Mucosa of descending colon (tissue), 3 donors: Measurements from ENCODE around the gene FARS2. TPM values are rescaled to one million over a fixed set of nuclear protein-coding genes. Genes with fewer than 3 reads are reported as not detected.
A peak's percentile ranks its signal among the peaks of the same experiment; 100 is the strongest.

Experiments used
- ATAC-seq: fragments of 200-7000 bp; cut with Tn5 transposase; one replicate; pipeline ENCODE4 v1.9.1; 2020; ENCODE audit warnings: mild to moderate bottlenecking, moderate library complexity
- DNase-seq, 3 donors: peaks; one replicate each; pipeline ENCODE4 v3.0.0-alpha.2; 2020
- H3K36me3 ChIP-seq: fragments of 200-600 bp; one replicate; pipeline ENCODE4 v1.8.0; 2021; ENCODE audit warnings: low read depth, mild to moderate bottlenecking
- H3K4me1 ChIP-seq: fragments of 200-600 bp; one replicate; pipeline ENCODE4 v1.8.0; 2021; ENCODE audit warnings: low read depth, mild to moderate bottlenecking
- H3K4me3 ChIP-seq: fragments of 200-600 bp; one replicate; pipeline ENCODE4 v1.8.0; 2021; ENCODE audit warnings: mild to moderate bottlenecking
- H3K9me3 ChIP-seq: fragments of 200-600 bp; one replicate; pipeline ENCODE4 v1.8.0; 2021; ENCODE audit warnings: mild to moderate bottlenecking
- intact Hi-C, 2 donors: fragments of 100-400 bp; cut with DNase I in 1 of 2; cut with micrococcal nuclease in 1 of 2; formaldehyde crosslinking; loops; one replicate each; pipeline versions ENCODE4 v1.11.0 to v1.11.1; 2022; cut with DNase I, micrococcal nuclease
- total RNA-seq, 3 donors: library from RNA; stranded (reverse); fragmentation: NEBNext Ultra II Directional in 2 of 3; extraction: Animal tissue kit (Norgen Biotek cat#: 25700) in 2 of 3; gene quantifications; one replicate each; pipeline versions ENCODE4 v1.2.1 to v1.2.4, GENCODE V29; 2021 to 2023
- TF ChIP-seq, protein P1 (sequence below): fragments of 200-600 bp; IDR thresholded peaks from one replicate; pipeline ENCODE4 v1.8.0; 2022; ENCODE audit warnings: antibody characterized with exemption, mild to moderate bottlenecking
- donor health status: DM: no; HTN: no; CAD: no; lungs with moderate emphysema.
- donor health status: DM: no; HTN: no; CAD: no.
- donor health status: DM: no; HTN: yes; CAD: no.

Gene FARS2
- total RNA-seq, 3 donors from 2014 or later = 15.2 to 21.6 (median 17.2) TPM

DNA sequence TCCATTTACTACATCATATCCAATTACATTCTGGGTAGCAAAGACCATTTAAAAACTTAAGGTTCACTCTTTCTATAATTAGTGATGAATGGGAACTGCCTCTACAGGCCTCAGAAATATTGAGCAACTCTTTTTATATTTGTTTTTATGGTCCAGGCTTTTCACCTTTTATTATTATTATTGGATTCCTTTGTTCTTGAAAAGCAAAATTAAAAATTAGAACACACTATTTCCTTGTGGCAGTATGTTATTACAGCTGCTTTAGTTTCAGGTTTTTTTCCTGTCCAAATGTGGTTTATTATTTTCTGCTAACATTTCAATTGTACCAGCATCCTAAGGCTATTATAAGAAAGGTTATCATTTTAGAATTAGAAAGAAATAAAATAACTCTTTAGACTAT lies 150.1 kb downstream of the FARS2 start:
- H3K36me3 ChIP-seq = no peaks in the 10 kb centered on the region
- intact Hi-C loops = no loop called here
- H3K4me3 ChIP-seq = no peak overlapping the region
- no peaks in the 10 kb centered on the region for H3K9me3 ChIP-seq
- no peaks in the 10 kb centered on the region for H3K4me1 ChIP-seq
- ATAC-seq (no peak), DNase-seq (no peak)
- TF ChIP-seq, protein P1, sequence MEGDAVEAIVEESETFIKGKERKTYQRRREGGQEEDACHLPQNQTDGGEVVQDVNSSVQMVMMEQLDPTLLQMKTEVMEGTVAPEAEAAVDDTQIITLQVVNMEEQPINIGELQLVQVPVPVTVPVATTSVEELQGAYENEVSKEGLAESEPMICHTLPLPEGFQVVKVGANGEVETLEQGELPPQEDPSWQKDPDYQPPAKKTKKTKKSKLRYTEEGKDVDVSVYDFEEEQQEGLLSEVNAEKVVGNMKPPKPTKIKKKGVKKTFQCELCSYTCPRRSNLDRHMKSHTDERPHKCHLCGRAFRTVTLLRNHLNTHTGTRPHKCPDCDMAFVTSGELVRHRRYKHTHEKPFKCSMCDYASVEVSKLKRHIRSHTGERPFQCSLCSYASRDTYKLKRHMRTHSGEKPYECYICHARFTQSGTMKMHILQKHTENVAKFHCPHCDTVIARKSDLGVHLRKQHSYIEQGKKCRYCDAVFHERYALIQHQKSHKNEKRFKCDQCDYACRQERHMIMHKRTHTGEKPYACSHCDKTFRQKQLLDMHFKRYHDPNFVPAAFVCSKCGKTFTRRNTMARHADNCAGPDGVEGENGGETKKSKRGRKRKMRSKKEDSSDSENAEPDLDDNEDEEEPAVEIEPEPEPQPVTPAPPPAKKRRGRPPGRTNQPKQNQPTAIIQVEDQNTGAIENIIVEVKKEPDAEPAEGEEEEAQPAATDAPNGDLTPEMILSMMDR = no peak

DNA sequence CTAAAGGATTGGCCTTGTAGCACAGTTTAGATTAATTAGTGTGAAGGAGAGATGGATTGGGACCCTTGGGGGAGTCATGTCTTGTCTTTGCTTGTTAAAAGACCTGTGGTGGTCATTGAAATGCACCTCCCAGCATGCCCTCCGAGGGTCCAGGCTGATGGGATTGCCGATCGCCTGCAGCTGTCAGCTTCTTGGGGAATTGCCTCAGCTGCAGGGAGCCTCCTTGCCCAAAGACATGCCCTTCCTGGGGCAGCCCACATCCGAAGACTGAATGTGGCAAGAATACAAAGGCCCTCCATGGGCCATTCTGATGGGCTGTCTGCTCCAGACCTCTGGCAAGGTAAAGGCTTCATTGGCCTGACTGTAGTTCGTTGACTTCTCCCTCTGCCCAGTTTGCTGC lies 150.7 kb downstream of the FARS2 start:
- DNase-seq = no peak
- H3K9me3 ChIP-seq = no peaks in the 10 kb centered on the region
- no peaks in the 10 kb centered on the region for H3K36me3 ChIP-seq
- intact Hi-C loops = no loop called here
- H3K4me3 ChIP-seq = no peak overlapping the region
- ATAC-seq = no peak
- TF ChIP-seq, protein P1 = no peak
- H3K4me1 ChIP-seq = no peaks in the 10 kb centered on the region

DNA sequence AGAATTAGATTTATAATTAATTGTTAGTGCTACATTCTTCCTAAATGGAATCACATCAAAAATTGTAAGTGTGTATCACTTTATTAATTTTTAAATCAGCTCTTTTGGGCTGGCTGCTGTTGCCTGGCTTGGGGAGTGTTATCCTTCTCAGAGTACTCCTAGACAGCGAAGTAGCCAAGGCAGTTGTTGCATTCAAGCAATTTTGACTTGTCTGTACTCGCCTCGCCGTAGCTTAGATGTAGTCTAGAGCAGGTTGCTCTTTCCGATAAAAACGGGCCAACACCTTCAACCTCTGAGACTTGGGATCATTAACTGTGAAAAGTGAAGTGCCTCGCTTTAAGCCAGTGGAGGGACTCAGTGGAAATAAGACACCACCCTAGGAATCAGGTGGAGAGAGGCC lies 151.3 kb downstream of the FARS2 start:
- intact Hi-C loops = no loop called here
- Histone ChIP-seq H3K36me3 (no peaks in the 10 kb centered on the region), H3K9me3 (no peaks in the 10 kb centered on the region), H3K4me1 (no peaks in the 10 kb centered on the region), H3K4me3 (no peak overlapping the region)
- no peak for ATAC-seq
- TF ChIP-seq, protein P1 = no peak
- DNase-seq = no peak

DNA sequence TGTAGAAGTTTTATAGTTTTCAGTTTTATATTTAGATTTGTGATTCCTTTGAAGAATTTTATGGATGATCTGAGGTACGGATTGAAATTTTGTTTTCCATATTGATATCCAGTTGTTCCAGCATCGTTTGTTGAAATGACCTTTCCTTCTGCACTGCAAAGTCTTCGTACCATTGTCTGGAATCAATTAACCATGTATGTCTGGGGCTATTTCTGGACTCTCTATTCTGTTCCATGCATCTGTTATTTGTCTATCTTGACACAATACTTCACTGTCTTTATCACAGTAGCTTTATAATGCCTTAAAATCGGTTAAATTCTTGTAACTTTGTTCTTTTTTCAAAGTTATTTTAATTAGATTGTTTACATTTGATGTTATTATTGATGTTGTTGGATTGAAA lies 154.9 kb downstream of the FARS2 start:
- TF ChIP-seq, protein P1 = no peak
- H3K36me3 ChIP-seq = no peaks in the 10 kb centered on the region
- intact Hi-C loops = no loop called here
- no peak overlapping the region for H3K4me3 ChIP-seq
- no peak for DNase-seq
- no peak for ATAC-seq
- no peaks in the 10 kb centered on the region for H3K9me3 ChIP-seq
- no peaks in the 10 kb centered on the region for H3K4me1 ChIP-seq

DNA sequence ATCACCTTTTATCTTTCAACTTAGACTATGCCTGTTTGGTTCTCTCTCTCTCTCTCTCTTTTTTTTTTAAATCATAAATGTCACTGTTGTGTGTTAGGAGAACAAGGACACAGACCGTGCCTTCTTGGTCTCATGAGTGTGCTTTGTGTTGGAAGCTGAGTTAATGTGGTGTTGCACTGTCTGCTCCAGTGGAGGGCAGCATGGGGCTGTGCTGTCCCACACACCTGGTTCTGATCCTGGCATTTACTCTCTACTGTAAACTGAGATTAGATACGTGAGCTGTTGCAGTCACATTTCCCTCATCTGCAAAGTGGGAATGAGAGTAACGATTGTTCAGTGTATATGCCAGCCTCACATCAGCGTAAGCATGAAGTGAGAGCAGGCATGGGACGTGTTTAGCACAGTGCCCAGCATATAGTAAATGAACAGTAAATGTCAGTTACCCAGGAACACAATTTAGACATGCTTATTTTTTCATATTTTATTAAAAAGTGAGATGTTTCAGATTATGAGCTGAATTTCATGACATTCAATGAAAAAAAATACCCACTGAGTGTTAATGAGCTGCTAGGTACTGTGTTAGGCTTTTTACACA lies 161.1 kb downstream of the FARS2 start:
- Histone ChIP-seq H3K9me3 (no peaks in the 10 kb centered on the region), H3K4me1 (no peaks in the 10 kb centered on the region), H3K4me3 (no peak overlapping the region), H3K36me3 (no peaks in the 10 kb centered on the region)
- intact Hi-C loops = no loop called here
- DNase-seq = peak in 2 of 3 donors; percentile 24 to 35
- ATAC-seq = peak; percentile 72
- TF ChIP-seq, protein P1 = no peak

DNA sequence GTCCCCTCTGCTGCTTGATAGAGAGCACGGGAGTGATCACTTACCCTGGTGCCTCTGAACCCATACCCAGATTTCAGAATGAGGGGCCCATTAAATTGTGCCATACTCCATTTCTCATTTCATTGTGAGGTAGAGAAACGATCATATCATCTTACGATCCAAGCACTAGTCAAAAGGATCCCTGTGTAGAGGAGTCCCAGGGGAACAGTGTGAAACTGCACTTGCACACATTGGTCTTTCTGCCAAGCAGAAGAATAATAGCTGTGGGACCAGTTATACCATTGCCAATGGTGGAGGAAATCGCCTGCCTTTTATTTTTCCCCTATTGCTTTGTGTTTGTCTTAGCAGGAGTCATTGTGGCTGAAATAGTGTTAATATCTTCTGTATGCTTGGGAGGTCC lies 161.9 kb downstream of the FARS2 start:
- TF ChIP-seq, protein P1 = no peak
- intact Hi-C loops = no loop called here
- H3K4me1 ChIP-seq = no peaks in the 10 kb centered on the region
- H3K4me3 ChIP-seq = no peak overlapping the region
- DNase-seq (no peak), ATAC-seq (no peak)
- no peaks in the 10 kb centered on the region for H3K9me3 ChIP-seq
- H3K36me3 ChIP-seq = no peaks in the 10 kb centered on the region
